HT1080 (cell line): Measurements from ENCODE around the gene GNG11. TPM values are rescaled to one million over a fixed set of nuclear protein-coding genes. Genes with fewer than 3 reads are reported as not detected.

Experiments
- DNase-seq: peaks from one replicate; pipeline ENCODE4 v3.0.0-alpha.2; 2015; ENCODE audit warnings: low read depth
- polyA plus RNA-seq, 2 experiments: library from polyadenylated mRNA; depleted of rRNA; stranded (reverse); fragments of >200 nt; gene quantifications; 2 replicates each; pipeline ENCODE4 v1.2.3, GENCODE V29; 2015
- total RNA-seq: library from RNA; depleted of rRNA; stranded (reverse); fragments of >200 nt; shearing (Covaris generic); gene quantifications from 2 replicates; pipeline ENCODE4 v1.2.3, GENCODE V29; 2014; rRNA removed

GNG11 gene
- 17.6 and 22.9 TPM in 2 replicates for total RNA-seq
- polyA plus RNA-seq (2015; cell fraction: cytosol; rRNA removed) = 6.8 and 11.4 TPM in 2 replicates
- 3.9 and 5.5 TPM in 2 replicates for polyA plus RNA-seq (2015; cell fraction: nucleus; rRNA removed)

- peak; percentile 81 for DNase-seq
Observed at GRCh38 chr7:93921607-93922566, at the start of gene GNG11. Gene GNG11 (plus strand): TSS chr7:93921735. CDS start chr7:93922138, 403 bp downstream.

GRCh38 chr7:93873998-93874574 lies 47.4 kb upstream of the GNG11 start:
- no peak for DNase-seq

GRCh38 chr7:93877742-93878141 lies 43.8 kb upstream of the GNG11 start:
- peak; percentile 48 for DNase-seq

GRCh38 chr7:93879356-93879755 lies 42.2 kb upstream of the GNG11 start:
- DNase-seq = no peak

- no peak for DNase-seq
Observed at GRCh38 chr7:93882468-93882867, 39.1 kb upstream of the GNG11 start.

GRCh38 chr7:93883078-93883916 lies 38.2 kb upstream of the GNG11 start:
- DNase-seq = no peak

GRCh38 chr7:93883917-93884345 lies 37.6 kb upstream of the GNG11 start:
- no peak for DNase-seq

- DNase-seq = no peak
Observed at GRCh38 chr7:93884541-93884940, 37.0 kb upstream of the GNG11 start.

- DNase-seq = peak; percentile 33
Observed at GRCh38 chr7:93889261-93889660, 32.3 kb upstream of the GNG11 start.

- no peak for DNase-seq
Observed at GRCh38 chr7:93890041-93890463, 31.5 kb upstream of the GNG11 start.

GRCh38 chr7:93890464-93891068 lies 31.0 kb upstream of the GNG11 start, which contains the start of gene TFPI2:
Gene TFPI2 (minus strand): TSS chr7:93890753. CDS start chr7:93890678, 75 bp downstream.
- no peak for DNase-seq

- no peak for DNase-seq
Observed at GRCh38 chr7:93894426-93894825, 27.1 kb upstream of the GNG11 start.

- DNase-seq = no peak
Observed at GRCh38 chr7:93894966-93895640, 26.4 kb upstream of the GNG11 start.

GRCh38 chr7:93895859-93896600 lies 25.5 kb upstream of the GNG11 start:
- DNase-seq = no peak

- DNase-seq = no peak
Observed at GRCh38 chr7:93897680-93898079, 23.9 kb upstream of the GNG11 start.

- peak; percentile 27 for DNase-seq
Observed at GRCh38 chr7:93902777-93903423, 18.6 kb upstream of the GNG11 start.

- no peak for DNase-seq
Observed at GRCh38 chr7:93906267-93906666, 15.3 kb upstream of the GNG11 start, which contains the start of gene GNGT1. Gene GNGT1 (plus strand): TSS chr7:93906567. CDS start chr7:93906747, 180 bp downstream.

GRCh38 chr7:93910076-93910994 lies 11.2 kb upstream of the GNG11 start:
- peak; percentile 8 for DNase-seq
